HepG2 (cell line): ENCODE measurements around the gene ANKRD13D. TPM values are rescaled to one million over a fixed set of nuclear protein-coding genes. Genes with fewer than 3 reads are reported as not detected.
A peak's percentile ranks its signal among the peaks of the same experiment; 100 is the strongest.

Experiments used
- CBX2 ChIP-seq, 2 experiments: fragments of 200-600 bp in 1 of 2; sonication (generic); formaldehyde crosslinking in 1 of 2; IDR thresholded peaks; 2 replicates each; pipeline versions ENCODE4 v1.7.0 to v1.8.1; 2018 to 2022; ENCODE audit warnings: low read depth in 2 of 2, low read length in 1 of 2, mild to moderate bottlenecking in 1 of 2, missing genetic modification reagents in 1 of 2
- FOSL1 ChIP-seq: sonication (generic); formaldehyde crosslinking; IDR thresholded peaks from 2 replicates; pipeline ENCODE4 v1.9.0; 2021; ENCODE audit warnings: missing genetic modification reagents, borderline replicate concordance
- HNRNPL ChIP-seq: fragments of 200-400 bp; formaldehyde crosslinking; IDR thresholded peaks from 2 replicates; pipeline ENCODE4 v1.6.1; 2017; ENCODE audit warnings: mild to moderate bottlenecking, low read depth, low read length
- KAT7 ChIP-seq: IDR thresholded peaks from 2 replicates; pipeline ENCODE4 v1.6.1; 2018; ENCODE audit warnings: borderline replicate concordance, missing compliant biosample characterization
- NFE2 ChIP-seq: sonication (generic); formaldehyde crosslinking; IDR thresholded peaks from 2 replicates; pipeline ENCODE4 v1.4.0; 2020; ENCODE audit warnings: missing genetic modification reagents
- NR1H2 ChIP-seq: sonication (generic); formaldehyde crosslinking; IDR thresholded peaks from 2 replicates; pipeline ENCODE4 v1.8.1; 2022; ENCODE audit warnings: low read depth, missing genetic modification reagents, borderline replicate concordance
- PHF21A ChIP-seq: sonication (generic); formaldehyde crosslinking; IDR thresholded peaks from 2 replicates; pipeline ENCODE4 v1.5.0; 2020; ENCODE audit warnings: mild to moderate bottlenecking, missing genetic modification reagents
- POLR2AphosphoS5 ChIP-seq: IDR thresholded peaks from 2 replicates; pipeline ENCODE4 v1.6.1; 2012; ENCODE audit warnings: low read depth, low read length
- RFXAP ChIP-seq: sonication (generic); formaldehyde crosslinking; IDR thresholded peaks from 2 replicates; pipeline ENCODE4 v1.4.0; 2020; ENCODE audit warnings: missing genetic modification reagents, borderline replicate concordance
- SNAPC2 ChIP-seq: sonication (generic); formaldehyde crosslinking; IDR thresholded peaks from 2 replicates; pipeline ENCODE4 v1.8.1; 2022; ENCODE audit warnings: mild to moderate bottlenecking, missing genetic modification reagents
- SNAPC5 ChIP-seq: sonication (generic); formaldehyde crosslinking; IDR thresholded peaks from 2 replicates; pipeline ENCODE4 v1.8.1; 2023; ENCODE audit warnings: mild to moderate bottlenecking, missing genetic modification reagents, borderline replicate concordance
- SP5 ChIP-seq: IDR thresholded peaks from 2 replicates; pipeline ENCODE4 v1.6.1; 2016; ENCODE audit warnings: low read depth, borderline replicate concordance
- TARDBP ChIP-seq: sonication (generic); formaldehyde crosslinking; IDR thresholded peaks from 2 replicates; pipeline ENCODE4 v1.8.0; 2022; ENCODE audit warnings: mild to moderate bottlenecking, missing genetic modification reagents
- TEAD2 ChIP-seq: sonication (generic); formaldehyde crosslinking; IDR thresholded peaks from 2 replicates; pipeline ENCODE4 v1.9.0; 2021; ENCODE audit warnings: missing genetic modification reagents
- THAP11 ChIP-seq: IDR thresholded peaks from 2 replicates; pipeline ENCODE4 v1.6.1; 2016; ENCODE audit warnings: missing biosample characterization, missing genetic modification reagents
- ZIK1 ChIP-seq: sonication (generic); formaldehyde crosslinking; IDR thresholded peaks from 2 replicates; pipeline ENCODE4 v1.5.0; 2020; ENCODE audit warnings: mild to moderate bottlenecking, low read depth, missing genetic modification reagents, borderline replicate concordance
- ZNF180 ChIP-seq: sonication (generic); formaldehyde crosslinking; IDR thresholded peaks from 2 replicates; pipeline ENCODE4 v1.4.0; 2020; ENCODE audit warnings: low read depth, missing genetic modification reagents, borderline replicate concordance
- ZNF550 ChIP-seq: sonication (generic); formaldehyde crosslinking; IDR thresholded peaks from 2 replicates; pipeline ENCODE4 v1.4.0; 2020; ENCODE audit warnings: mild to moderate bottlenecking, missing genetic modification reagents, borderline replicate concordance
- ZNF614 ChIP-seq: IDR thresholded peaks from 2 replicates; pipeline ENCODE4 v1.6.1; 2018; ENCODE audit warnings: missing biosample characterization, missing genetic modification reagents, inconsistent platforms, borderline replicate concordance
- ZNF652 ChIP-seq: IDR thresholded peaks from 2 replicates; pipeline ENCODE4 v1.6.1; 2016; ENCODE audit warnings: low read depth, borderline replicate concordance
- ZNF747 ChIP-seq: sonication (generic); formaldehyde crosslinking; IDR thresholded peaks from 2 replicates; pipeline ENCODE4 v1.8.1; 2023; ENCODE audit warnings: missing genetic modification reagents, mild to moderate bottlenecking, borderline replicate concordance
- ZNF776 ChIP-seq: sonication (generic); formaldehyde crosslinking; IDR thresholded peaks from 2 replicates; pipeline ENCODE4 v1.4.0; 2020; ENCODE audit warnings: mild to moderate bottlenecking, missing genetic modification reagents
- ZSCAN12 ChIP-seq: sonication (generic); formaldehyde crosslinking; IDR thresholded peaks from 2 replicates; pipeline ENCODE4 v1.9.0; 2021; ENCODE audit warnings: mild to moderate bottlenecking, missing genetic modification reagents
- polyA plus RNA-seq, 8 experiments: library from polyadenylated mRNA; depleted of rRNA in 3 of 8; stranded (reverse) in 7 of 8; unstranded in 1 of 8; fragments of >200 nt; fragmentation: Illumina TruSeq in 4 of 8; extraction: Trizol in 4 of 8; gene quantifications; 2 replicates each; pipeline versions ENCODE4 v1.2.1 to v1.2.3, GENCODE V29; 2011 to 2016; ENCODE audit warnings: low read depth in 4 of 8, missing spikeins in 1 of 8, mixed read lengths in 1 of 8; ENCODE audit not compliant: insufficient read depth in 1 of 8
- total RNA-seq, 5 experiments: library from RNA; depleted of rRNA; stranded (reverse); fragments of >200 nt; fragmentation: Illumina TruSeq; extraction: Trizol; gene quantifications; 2 replicates each; pipeline ENCODE4 v1.2.3, GENCODE V29; 2016; ENCODE audit warnings: low read depth in 1 of 5
- TF ChIP-seq, protein P1 (sequence below): sonication (generic); formaldehyde crosslinking; conservative IDR thresholded peaks from 2 replicates; pipeline ENCODE4 v1.4.0; 2020; ENCODE audit warnings: missing genetic modification reagents
- TF ChIP-seq, protein P2 (sequence below): sonication (generic); formaldehyde crosslinking; conservative IDR thresholded peaks from 2 replicates; pipeline ENCODE4 v1.8.0; 2022; ENCODE audit warnings: missing genetic modification reagents

ANKRD13D gene
- total and polyA plus RNA-seq, 2 of the 13 experiments (the other 11 are each of a cell fraction or from before 2014, with no cell fraction given), result 18.6 to 27.3 TPM

- TF ChIP-seq FOSL1 (no peak), SP5 (CRISPR knock-in tag) (peak; percentile 46; the same call in 1 of the 2 replicates), ZNF776 (CRISPR knock-in tag) (no peak), SNAPC5 (CRISPR knock-in tag) (no peak), ZIK1 (CRISPR knock-in tag) (peak; percentile 93), NFE2 (CRISPR knock-in tag) (peak; percentile 76; the same call in 1 of the 2 replicates), SNAPC2 (CRISPR knock-in tag) (0 out of 2 replicates have a peak, but pooled peaks have one; percentile 29), ZNF652 (CRISPR knock-in tag) (peak; percentile 73; the same call in 1 of the 2 replicates), ZNF550 (CRISPR knock-in tag) (no peak), RFXAP (peak; percentile 66; the same call in 1 of the 2 replicates), POLR2AphosphoS5 (peak; percentile 96), THAP11 (CRISPR knock-in tag) (peak; percentile 83), NR1H2 (CRISPR knock-in tag) (no peak), ZNF180 (no peak), TEAD2 (CRISPR knock-in tag) (no peak), ZNF614 (CRISPR knock-in tag) (peak; percentile 80; the same call in 1 of the 2 replicates), ZSCAN12 (CRISPR knock-in tag) (no peak), CBX2 (IDR thresholded peaks at IDR 0.05; ENCODE audit: low read depth, low read length) (no peak), CBX2 (CRISPR knock-in tag; IDR thresholded peaks at IDR 0.05; ENCODE audit: low read depth) (no peak), TARDBP (CRISPR knock-in tag) (peak; percentile 31; the same call in 1 of the 2 replicates), KAT7 (CRISPR knock-in tag) (peak; percentile 88; the same call in 1 of the 2 replicates), ZNF747 (peak; percentile 20; the same call in 1 of the 2 replicates), HNRNPL (no peak), PHF21A (CRISPR knock-in tag) (no peak)
- TF ChIP-seq, protein P1, sequence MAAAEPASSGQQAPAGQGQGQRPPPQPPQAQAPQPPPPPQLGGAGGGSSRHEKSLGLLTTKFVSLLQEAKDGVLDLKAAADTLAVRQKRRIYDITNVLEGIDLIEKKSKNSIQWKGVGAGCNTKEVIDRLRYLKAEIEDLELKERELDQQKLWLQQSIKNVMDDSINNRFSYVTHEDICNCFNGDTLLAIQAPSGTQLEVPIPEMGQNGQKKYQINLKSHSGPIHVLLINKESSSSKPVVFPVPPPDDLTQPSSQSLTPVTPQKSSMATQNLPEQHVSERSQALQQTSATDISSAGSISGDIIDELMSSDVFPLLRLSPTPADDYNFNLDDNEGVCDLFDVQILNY, result no peak
- TF ChIP-seq, protein P2, sequence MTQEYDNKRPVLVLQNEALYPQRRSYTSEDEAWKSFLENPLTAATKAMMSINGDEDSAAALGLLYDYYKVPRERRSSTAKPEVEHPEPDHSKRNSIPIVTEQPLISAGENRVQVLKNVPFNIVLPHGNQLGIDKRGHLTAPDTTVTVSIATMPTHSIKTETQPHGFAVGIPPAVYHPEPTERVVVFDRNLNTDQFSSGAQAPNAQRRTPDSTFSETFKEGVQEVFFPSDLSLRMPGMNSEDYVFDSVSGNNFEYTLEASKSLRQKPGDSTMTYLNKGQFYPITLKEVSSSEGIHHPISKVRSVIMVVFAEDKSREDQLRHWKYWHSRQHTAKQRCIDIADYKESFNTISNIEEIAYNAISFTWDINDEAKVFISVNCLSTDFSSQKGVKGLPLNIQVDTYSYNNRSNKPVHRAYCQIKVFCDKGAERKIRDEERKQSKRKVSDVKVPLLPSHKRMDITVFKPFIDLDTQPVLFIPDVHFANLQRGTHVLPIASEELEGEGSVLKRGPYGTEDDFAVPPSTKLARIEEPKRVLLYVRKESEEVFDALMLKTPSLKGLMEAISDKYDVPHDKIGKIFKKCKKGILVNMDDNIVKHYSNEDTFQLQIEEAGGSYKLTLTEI (CRISPR knock-in tag), result no peak
These were observed 49.1 kb upstream of the ANKRD13D start (continued) for GRCh38 chr11:67239783-67240575.
